HK-2 (cell line): Measurements from ENCODE around the gene ZYX.
"Not testable (repeated sequence)": the region's sequence is repeated elsewhere in the genome, so short reads cannot be mapped to it uniquely, and the experiment has no call there.

Experiments
- DNase-seq: peaks from one replicate; pipeline ENCODE4 v3.0.0-alpha.2; 2018; ENCODE audit not compliant: unreplicated experiment

The ZYX gene

DNA sequence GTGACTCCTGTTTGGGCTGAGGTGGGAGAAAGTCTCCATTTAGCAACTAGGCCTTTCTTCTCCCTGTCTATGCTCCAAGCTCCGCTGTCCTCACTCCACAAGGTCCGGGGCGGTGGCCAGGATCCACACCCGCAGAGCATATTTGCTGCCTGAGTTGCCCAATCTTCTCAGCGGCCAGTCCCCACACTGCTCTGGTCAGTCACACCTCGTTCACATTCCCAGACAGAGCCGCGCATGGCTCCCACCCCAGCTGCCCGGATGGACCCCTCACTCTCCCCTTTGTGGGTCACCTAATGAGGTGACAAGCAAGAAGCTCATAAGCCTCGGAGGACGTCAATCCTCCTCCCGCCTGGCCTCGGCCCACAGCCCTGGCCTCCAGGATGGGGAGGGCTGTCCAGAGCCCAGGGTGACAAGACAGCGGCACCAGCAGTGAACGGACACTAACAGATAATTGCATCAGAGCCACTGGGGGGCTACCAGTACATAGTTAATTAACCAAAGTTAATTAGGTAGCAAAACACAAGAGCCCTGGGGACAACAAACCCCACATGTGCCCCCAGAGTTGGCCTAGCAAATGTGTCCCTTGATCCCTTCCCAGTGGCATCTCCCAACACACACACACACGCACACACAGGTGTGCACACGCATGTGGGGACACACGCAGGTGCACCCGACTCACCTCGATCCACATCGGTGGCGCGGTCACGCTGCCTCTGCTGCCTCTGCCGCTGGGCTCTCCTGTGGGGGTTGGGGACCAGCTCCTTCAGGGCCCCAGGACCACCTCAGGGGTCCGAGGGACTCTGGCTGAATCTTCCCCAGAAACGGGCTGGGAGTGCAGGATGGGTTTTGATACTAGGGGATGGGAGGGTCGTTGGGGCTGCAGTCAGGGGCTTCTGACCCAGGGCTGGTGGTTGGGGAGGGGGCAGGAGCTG lies 15.7 kb downstream of the ZYX start:
- DNase-seq, result no peak

DNA sequence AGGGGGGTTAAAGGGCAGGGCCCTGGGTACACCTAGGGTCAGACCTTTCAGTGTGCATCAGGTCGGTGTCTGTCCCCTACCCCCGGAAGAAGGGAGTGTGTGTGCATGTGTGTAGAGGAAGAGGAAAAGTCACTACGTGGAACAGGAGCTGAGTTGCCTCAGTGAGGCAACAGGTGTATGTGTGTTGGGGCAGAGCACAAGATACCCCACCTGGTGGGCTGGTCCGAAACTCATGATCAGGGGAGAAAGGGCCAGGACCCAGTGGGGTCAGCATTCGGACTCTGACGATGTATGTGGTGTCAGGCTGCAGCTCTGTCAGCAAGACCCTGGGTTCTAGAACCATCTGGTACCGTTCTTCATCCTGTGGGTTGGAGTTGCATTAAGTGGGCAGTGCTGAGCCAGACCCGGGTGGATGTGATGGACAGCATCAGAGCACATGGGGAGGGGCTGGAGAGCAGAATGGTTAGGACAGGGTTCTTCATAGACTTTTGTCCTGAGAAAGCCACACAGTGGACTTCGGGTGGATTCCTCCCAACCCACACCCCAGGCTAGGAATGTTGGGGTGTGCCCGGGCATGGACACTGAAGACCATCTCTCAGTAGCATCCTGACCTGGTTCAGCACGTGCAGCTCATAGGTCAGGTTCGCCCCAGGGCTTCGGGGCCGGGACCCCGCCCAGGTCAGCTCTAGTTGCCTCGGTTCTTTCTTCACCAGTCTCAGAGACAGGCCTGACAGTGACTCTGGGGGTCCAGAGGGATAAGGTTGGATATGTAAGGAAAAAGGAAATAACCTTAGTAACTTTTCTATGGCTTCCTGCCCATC lies 16.8 kb downstream of the ZYX start:
- no peak for DNase-seq

DNA sequence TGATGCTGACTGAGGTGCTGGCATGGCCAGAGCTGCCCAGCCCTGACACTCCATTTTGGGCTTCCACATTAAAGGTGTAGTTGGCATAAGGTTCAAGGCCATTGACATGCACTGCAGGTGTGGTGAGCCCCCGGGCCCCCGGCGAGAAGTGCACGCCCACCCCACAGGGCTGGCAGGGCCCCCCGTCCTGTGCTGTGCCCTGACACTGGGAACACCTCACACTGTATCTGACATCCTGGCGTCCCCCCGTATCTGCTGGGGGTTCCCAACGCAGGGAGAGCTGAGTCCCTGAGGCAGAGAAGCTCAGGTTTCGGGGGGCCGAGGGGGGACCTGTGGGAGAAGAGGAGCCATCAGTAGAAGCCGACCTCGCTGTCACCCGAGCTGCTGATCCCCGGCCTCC lies 17.5 kb downstream of the ZYX start:
- no peak for DNase-seq

DNA sequence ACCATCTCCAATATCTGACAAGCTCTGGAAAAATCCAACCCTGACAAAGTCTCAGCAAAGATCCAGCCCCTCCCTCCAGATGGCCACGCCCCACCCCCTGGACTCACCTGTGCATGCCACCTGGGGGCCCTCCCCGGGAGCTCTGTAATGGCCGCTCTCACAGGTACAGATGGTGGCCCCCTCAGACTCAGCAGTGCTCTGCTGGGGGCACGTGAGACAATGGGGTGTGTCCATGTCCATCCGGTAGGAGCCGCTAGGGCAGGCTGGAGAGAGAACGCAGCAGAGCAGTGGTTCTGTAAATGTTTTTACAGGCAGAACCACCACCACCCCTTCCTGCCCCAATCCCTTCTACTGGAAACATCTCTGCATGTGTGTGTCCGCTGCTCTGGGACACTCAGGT lies 18.0 kb downstream of the ZYX start:
- no peak for DNase-seq

DNA sequence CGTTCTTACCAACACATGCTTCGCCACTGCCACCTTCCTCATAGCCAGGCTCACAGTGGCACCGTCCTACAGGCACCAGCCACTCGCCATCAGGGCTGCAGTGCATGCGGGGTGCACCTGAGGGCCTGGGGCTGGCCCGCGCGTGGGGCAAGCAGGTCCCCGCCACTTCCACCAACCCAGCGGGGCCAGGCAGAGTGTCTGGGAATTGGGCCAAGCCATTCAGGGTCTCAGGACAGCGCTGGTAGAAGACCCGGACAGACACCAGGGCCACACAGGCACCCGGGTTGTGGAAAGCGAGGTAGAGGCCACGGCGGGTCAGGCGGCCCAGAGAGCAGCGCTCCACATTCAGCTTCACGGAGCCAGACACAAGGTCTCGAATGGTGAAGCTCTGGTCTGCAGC lies 18.5 kb downstream of the ZYX start:
- DNase-seq, result no peak

GRCh38 chr7:143401265-143401664 lies 20.1 kb downstream of the ZYX start:
- DNase-seq, result no peak

DNA sequence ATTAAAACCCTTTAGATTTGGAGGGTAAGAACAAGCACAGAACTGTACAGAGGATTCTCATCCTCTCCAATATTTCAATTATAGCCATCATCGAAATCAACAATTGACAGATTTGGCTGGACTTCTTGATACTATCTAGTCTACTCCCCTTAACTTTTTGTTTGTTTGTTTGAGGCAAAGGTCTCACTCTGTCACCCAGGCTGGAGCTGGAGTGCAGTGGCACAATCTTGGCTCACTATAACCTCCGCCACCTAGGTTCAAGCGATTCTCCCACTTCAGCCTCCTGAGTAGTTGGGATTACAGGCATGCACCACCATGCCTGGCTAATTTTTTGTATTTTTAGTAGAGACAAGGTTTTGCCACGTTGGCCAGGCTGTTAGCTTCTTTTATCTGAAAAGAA lies 21.1 kb downstream of the ZYX start:
- DNase-seq, result not testable (repeated sequence)

GRCh38 chr7:143405173-143406001 lies 24.2 kb downstream of the ZYX start:
- DNase-seq, result no peak

- DNase-seq, result no peak
These were observed 24.8 kb downstream of the ZYX start for GRCh38 chr7:143406002-143406357.

GRCh38 chr7:143407287-143408251 lies 26.4 kb downstream of the ZYX start:
- peak; percentile 16 for DNase-seq

- DNase-seq, result no peak
These were observed 27.1 kb downstream of the ZYX start for GRCh38 chr7:143408252-143408685.

DNA sequence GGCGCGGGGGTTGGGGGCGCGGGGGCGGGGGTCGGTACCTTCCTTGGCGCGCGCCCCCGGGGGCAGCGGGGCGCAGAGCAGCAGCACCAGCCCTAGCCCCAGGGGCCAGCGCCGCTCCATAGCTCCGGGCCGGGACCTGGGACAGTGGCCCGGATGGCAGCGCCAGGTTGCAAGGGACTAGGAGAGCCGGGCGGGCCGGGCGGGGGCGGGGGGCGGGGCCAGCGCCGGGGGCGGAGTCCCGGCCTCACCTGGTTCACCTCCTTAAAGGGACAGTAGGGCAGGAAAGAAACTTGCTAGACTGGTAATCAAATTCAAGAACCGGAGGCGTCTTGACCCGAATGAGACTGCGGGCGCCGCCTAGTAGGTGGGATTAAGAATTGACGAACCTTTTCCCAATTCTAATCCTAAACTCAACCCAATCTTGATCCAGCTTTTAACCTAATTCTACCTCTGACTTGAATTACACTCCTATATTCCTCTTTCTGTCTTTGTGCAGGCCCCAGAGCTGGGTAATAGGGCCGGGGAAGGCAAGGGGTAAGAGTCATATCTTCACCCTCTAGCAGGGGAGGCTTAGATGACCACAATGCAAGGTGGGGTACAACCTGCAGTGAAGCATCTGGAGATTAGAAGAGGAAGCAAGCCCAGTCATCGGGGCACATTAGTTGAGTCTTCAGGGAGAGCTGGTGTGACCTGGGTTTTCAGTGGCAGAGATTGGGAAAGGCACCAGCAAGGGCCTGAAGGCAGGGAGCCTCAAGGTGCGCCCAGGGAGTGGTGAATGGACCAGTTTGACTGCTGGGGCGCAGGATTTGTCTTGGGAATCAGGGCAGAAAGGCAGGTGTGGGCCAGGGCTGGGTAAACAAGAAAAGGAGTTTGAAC lies 27.8 kb downstream of the ZYX start, which contains the start of gene EPHA1:
EPHA1 (minus strand) TSS at position 171 of the 876 bp plus-strand sequence; CDS start at position 120, 51 bp downstream.
- peak; percentile 6 for DNase-seq

DNA sequence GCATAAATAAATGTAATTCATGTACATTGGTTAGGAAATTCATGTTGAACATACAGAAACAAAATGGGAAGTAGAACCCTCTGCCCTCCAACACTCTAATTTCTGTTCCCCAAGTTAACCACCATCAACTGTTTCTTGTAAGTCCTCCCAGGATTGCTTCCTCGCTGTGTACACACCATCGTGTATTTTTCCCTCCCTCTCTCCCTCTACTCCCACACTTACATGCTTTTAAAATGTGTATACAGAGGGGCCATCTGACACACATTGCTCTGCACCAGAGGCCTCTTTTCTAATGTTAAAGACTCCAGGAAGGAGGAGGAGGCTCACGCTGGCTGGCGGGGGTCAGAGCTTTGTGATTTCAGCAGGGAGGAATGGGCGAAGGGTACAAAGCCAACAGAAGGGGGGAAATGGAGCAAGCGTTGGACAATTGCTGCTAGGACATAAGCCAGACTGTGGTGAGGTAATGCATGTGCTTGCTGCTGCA lies 29.4 kb downstream of the ZYX start:
- no peak for DNase-seq

DNA sequence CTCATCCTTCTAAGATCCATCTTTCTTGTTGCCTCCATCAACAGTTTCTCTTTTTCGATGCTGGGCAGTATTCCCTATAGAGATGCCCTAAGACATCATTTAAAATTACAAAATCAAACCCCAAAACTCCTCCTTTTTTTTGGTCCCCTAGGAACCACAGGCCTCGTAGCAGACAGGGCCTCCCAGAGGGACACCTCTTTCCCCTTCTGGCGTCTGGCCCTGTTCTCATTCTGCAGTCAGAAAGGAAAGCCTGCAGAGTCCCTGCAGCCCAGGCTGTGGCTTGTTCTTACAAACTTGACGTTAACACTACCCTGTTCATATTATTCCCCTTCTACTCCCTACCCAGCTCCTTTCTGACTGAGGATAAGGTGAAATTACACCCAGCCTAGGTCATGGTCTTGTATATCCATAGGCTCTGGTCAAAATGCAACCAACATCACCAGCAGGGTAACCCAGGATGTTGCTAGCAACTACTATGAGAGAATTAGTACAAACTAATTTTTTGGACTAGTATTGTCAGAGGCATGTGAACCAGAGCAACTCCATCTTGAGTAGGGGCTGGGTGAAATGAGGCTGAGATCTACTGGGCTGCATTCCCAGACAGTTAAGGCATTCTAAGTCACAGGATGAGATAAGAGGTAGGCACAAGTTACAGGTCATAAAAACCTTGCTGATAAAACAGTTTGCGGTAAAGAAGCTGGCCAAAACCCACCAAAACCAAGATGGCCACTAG lies 31.0 kb downstream of the ZYX start:
- DNase-seq, result no peak

DNA sequence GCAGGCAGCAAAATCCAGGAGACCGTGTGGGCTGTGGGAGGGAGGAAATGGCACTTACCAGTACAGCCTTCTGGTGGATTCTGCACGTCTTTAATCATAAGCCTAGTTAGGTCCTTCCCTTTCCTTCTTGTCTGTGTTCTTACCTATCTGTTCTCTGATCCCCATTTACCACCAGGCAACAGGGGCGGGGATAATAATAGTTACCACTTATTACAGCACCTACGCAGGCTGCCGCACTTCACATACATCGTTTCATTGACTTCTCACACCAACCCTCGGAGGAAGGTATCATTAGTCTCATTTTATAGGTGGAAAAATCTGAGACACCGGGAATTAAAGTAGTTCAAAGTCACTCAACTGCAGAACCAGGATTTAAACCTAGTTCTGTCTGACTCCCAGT lies 32.0 kb downstream of the ZYX start:
- DNase-seq, result no peak

GRCh38 chr7:143415209-143415608 lies 34.1 kb downstream of the ZYX start:
- not testable (repeated sequence) for DNase-seq

DNA sequence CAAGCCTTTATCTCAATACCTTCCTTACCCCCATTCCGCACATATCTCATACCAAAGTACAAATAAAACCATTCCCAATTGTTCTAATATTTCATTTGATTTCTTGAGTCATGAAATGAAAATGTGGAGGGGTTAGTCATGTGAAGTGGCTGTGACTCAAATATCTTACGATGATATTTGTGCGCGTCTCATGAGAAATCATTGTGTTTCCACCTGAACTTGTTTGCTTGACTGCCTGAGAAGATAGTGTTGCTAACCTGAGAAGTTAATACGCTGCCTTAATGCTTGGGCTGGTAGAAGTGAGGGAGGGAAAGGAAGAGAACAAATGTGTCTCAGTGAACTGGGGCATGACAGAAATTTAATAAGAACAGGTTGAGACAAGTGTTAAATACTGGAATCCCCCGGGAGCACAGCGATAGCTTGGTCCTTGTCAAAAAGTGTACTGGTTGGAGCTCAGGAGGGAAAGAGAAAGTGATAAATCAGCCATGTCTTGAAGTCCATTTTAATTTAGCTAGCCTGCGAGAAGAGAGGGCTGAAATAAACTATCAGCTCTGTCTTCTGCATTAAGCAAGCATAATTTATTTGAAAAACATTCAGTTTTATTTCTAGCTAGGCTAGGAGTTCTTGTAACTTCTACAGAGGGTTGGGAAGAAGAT lies 34.7 kb downstream of the ZYX start:
- DNase-seq, result no peak

- DNase-seq, result no peak
These were observed 35.5 kb downstream of the ZYX start for GRCh38 chr7:143416565-143417149.
